ENCODE data around the gene EIF2A.

Gene EIF2A

GRCh38 chr3:150610785-150611184 lies 64.2 kb downstream of the EIF2A start:
- Histone ChIP-seq H3K23ac (ENCODE audit: low read length in 2 of 2) (no peak overlapping the region), H3K14ac (ENCODE audit: low read length in 2 of 2) (no peak overlapping the region), H3K79me1 (replicated peaks; ENCODE audit: low read length, poor library complexity, severe bottlenecking) (peaks cover 2% of the 10 kb centered on the region), H4K91ac (ENCODE audit: low read length) (no peak overlapping the region), H3K4ac (ENCODE audit: low read depth in 1 of 2, low read length in 2 of 2) (no peak overlapping the region), H3K36me3 (ENCODE audit: control insufficient read depth in 1 of 2, insufficient read depth in 2 of 2, low read depth in 1 of 2, low read length in 2 of 2) (peaks cover 9 to 29% of the 10 kb centered on the region in 2 experiments), H2BK5ac (ENCODE audit: low read depth, low read length, poor library complexity, severe bottlenecking) (no peak overlapping the region), H3K9me3 (ENCODE audit: control insufficient read depth, low read length) (no peaks in the 10 kb centered on the region), H2BK120ac (ENCODE audit: low read depth, low read length) (no peak overlapping the region), H3K9ac (ENCODE audit: low read length) (no peak overlapping the region), H4K8ac (ENCODE audit: low read length) (no peak overlapping the region), H2BK12ac (ENCODE audit: low read length in 2 of 2) (no peak overlapping the region), H2AFZ (ENCODE audit: low read depth, low read length) (no peak overlapping the region), H3K27ac (ENCODE audit: low read length, poor library complexity, severe bottlenecking) (no peak overlapping the region), H3K4me1 (ENCODE audit: control insufficient read depth, insufficient read depth, low read depth, low read length) (no peaks in the 10 kb centered on the region), H3K4me2 (ENCODE audit: low read length, poor library complexity, severe bottlenecking) (no peak overlapping the region), H3K18ac (ENCODE audit: low read depth in 1 of 2, low read length in 2 of 2) (no peak overlapping the region), H2AK5ac (ENCODE audit: low read length, severe bottlenecking) (no peak overlapping the region), H3K4me3 (ENCODE audit: insufficient read depth in 1 of 2, low read depth in 1 of 2, low read length in 2 of 2) (no peak overlapping the region), H3K27me3 (ENCODE audit: control insufficient read depth in 1 of 2, insufficient read depth in 1 of 2, low read length in 2 of 2) (no peaks in the 10 kb centered on the region), H2BK15ac (ENCODE audit: low read depth, poor library complexity, severe bottlenecking) (no peak overlapping the region)
- no CpG with 5 or more reads among the region's 1 CpG for WGBS
- DNase-seq, result peak; percentile 55

GRCh38 chr3:150611666-150612065 lies 65.1 kb downstream of the EIF2A start:
- DNase-seq, result no peak
- no peak overlapping the region for H3K4me3 ChIP-seq (ENCODE audit: insufficient read depth in 1 of 2, low read depth in 1 of 2, low read length in 2 of 2)
- no peak overlapping the region for H2BK15ac ChIP-seq (ENCODE audit: low read depth, poor library complexity, severe bottlenecking)
- H2BK5ac ChIP-seq (ENCODE audit: low read depth, low read length, poor library complexity, severe bottlenecking), result no peak overlapping the region
- H2BK12ac ChIP-seq (ENCODE audit: low read length in 2 of 2), result no peak overlapping the region
- H3K9me3 ChIP-seq (ENCODE audit: control insufficient read depth, low read length), result no peaks in the 10 kb centered on the region
- no peak overlapping the region for H3K9ac ChIP-seq (ENCODE audit: low read length)
- no peak overlapping the region for H3K18ac ChIP-seq (ENCODE audit: low read depth in 1 of 2, low read length in 2 of 2)
- H3K4me2 ChIP-seq (ENCODE audit: low read length, poor library complexity, severe bottlenecking), result no peak overlapping the region
- no peak overlapping the region for H4K8ac ChIP-seq (ENCODE audit: low read length)
- H3K27ac ChIP-seq (ENCODE audit: low read length, poor library complexity, severe bottlenecking), result no peak overlapping the region
- H2AFZ ChIP-seq (ENCODE audit: low read depth, low read length), result no peak overlapping the region
- peaks cover 2% of the 10 kb centered on the region for H3K79me1 ChIP-seq (replicated peaks; ENCODE audit: low read length, poor library complexity, severe bottlenecking)
- H3K4ac ChIP-seq (ENCODE audit: low read depth in 1 of 2, low read length in 2 of 2), result no peak overlapping the region
- 96% methylated on average over 34 of the region's 34 CpGs for WGBS
- H3K14ac ChIP-seq (ENCODE audit: low read length in 2 of 2), result no peak overlapping the region
- H3K4me1 ChIP-seq (ENCODE audit: control insufficient read depth, insufficient read depth, low read depth, low read length), result no peaks in the 10 kb centered on the region
- no peak overlapping the region for H3K23ac ChIP-seq (ENCODE audit: low read length in 2 of 2)
- H2AK5ac ChIP-seq (ENCODE audit: low read length, severe bottlenecking), result no peak overlapping the region
- peaks cover 9 to 29% of the 10 kb centered on the region in 2 experiments for H3K36me3 ChIP-seq (ENCODE audit: control insufficient read depth in 1 of 2, insufficient read depth in 2 of 2, low read depth in 1 of 2, low read length in 2 of 2)
- no peaks in the 10 kb centered on the region for H3K27me3 ChIP-seq (ENCODE audit: control insufficient read depth in 1 of 2, insufficient read depth in 1 of 2, low read length in 2 of 2)
- H2BK120ac ChIP-seq (ENCODE audit: low read depth, low read length), result no peak overlapping the region
- H4K91ac ChIP-seq (ENCODE audit: low read length), result no peak overlapping the region

- WGBS, result 100% methylated on average over 1 of the region's 1 CpG
Observed at GRCh38 chr3:150612494-150612893, 65.9 kb downstream of the EIF2A start.

DNA sequence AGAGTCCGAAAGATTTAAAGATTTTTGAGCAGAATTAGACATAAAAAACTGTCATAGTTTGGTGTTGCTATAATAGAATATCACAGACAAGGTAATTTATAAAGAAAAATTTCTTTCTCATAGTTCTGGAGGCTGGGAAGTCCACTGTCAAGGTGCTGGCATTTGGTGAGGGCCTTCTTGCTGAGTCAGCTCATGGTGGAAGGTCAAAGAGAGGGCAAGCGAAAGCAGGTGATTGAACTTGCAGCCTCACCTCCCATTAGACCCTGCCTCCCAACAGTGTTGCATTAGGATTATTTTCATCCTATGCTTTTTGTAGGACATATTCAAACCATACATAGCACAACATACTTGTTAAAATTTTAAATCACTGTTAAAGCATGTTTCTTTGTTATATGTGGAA lies 66.4 kb downstream of the EIF2A start:
- Histone ChIP-seq H3K4ac (ENCODE audit: low read depth in 1 of 2, low read length in 2 of 2) (no peak overlapping the region), H3K27me3 (ENCODE audit: control insufficient read depth in 1 of 2, insufficient read depth in 1 of 2, low read length in 2 of 2) (no peaks in the 10 kb centered on the region), H3K4me3 (ENCODE audit: insufficient read depth in 1 of 2, low read depth in 1 of 2, low read length in 2 of 2) (no peak overlapping the region), H4K8ac (ENCODE audit: low read length) (no peak overlapping the region), H3K23ac (ENCODE audit: low read length in 2 of 2) (no peak overlapping the region), H2BK5ac (ENCODE audit: low read depth, low read length, poor library complexity, severe bottlenecking) (no peak overlapping the region), H3K36me3 (ENCODE audit: control insufficient read depth in 1 of 2, insufficient read depth in 2 of 2, low read depth in 1 of 2, low read length in 2 of 2) (peaks cover 9 to 22% of the 10 kb centered on the region in 2 experiments), H3K9ac (ENCODE audit: low read length) (no peak overlapping the region), H3K4me1 (ENCODE audit: control insufficient read depth, insufficient read depth, low read depth, low read length) (no peaks in the 10 kb centered on the region), H3K14ac (ENCODE audit: low read length in 2 of 2) (no peak overlapping the region), H2AK5ac (ENCODE audit: low read length, severe bottlenecking) (no peak overlapping the region), H3K18ac (ENCODE audit: low read depth in 1 of 2, low read length in 2 of 2) (no peak overlapping the region), H3K79me1 (replicated peaks; ENCODE audit: low read length, poor library complexity, severe bottlenecking) (peaks cover 5% of the 10 kb centered on the region), H4K91ac (ENCODE audit: low read length) (no peak overlapping the region), H3K9me3 (ENCODE audit: control insufficient read depth, low read length) (no peaks in the 10 kb centered on the region), H3K4me2 (ENCODE audit: low read length, poor library complexity, severe bottlenecking) (no peak overlapping the region), H2AFZ (ENCODE audit: low read depth, low read length) (no peak overlapping the region), H2BK12ac (ENCODE audit: low read length in 2 of 2) (no peak overlapping the region), H2BK120ac (ENCODE audit: low read depth, low read length) (no peak overlapping the region), H3K27ac (ENCODE audit: low read length, poor library complexity, severe bottlenecking) (no peak overlapping the region), H2BK15ac (ENCODE audit: low read depth, poor library complexity, severe bottlenecking) (no peak overlapping the region)
- no peak for DNase-seq
- WGBS, result 60% methylated on average over 1 of the region's 2 CpGs

More at GRCh38 chr3:150612494-150612893, 65.9 kb downstream of the EIF2A start:
- no peak overlapping the region for H2AK5ac ChIP-seq (ENCODE audit: low read length, severe bottlenecking)
- H3K27ac ChIP-seq (ENCODE audit: low read length, poor library complexity, severe bottlenecking), result no peak overlapping the region
- no peak overlapping the region for H2BK120ac ChIP-seq (ENCODE audit: low read depth, low read length)
- no peak overlapping the region for H2BK15ac ChIP-seq (ENCODE audit: low read depth, poor library complexity, severe bottlenecking)
- H3K18ac ChIP-seq (ENCODE audit: low read depth in 1 of 2, low read length in 2 of 2), result no peak overlapping the region
- no peak overlapping the region for H2BK5ac ChIP-seq (ENCODE audit: low read depth, low read length, poor library complexity, severe bottlenecking)
- H2AFZ ChIP-seq (ENCODE audit: low read depth, low read length), result no peak overlapping the region
- no peak overlapping the region for H4K8ac ChIP-seq (ENCODE audit: low read length)
- no peaks in the 10 kb centered on the region for H3K4me1 ChIP-seq (ENCODE audit: control insufficient read depth, insufficient read depth, low read depth, low read length)
- H4K91ac ChIP-seq (ENCODE audit: low read length), result no peak overlapping the region
- no peak overlapping the region for H3K4me3 ChIP-seq (ENCODE audit: insufficient read depth in 1 of 2, low read depth in 1 of 2, low read length in 2 of 2)
- H2BK12ac ChIP-seq (ENCODE audit: low read length in 2 of 2), result no peak overlapping the region
- H3K79me1 ChIP-seq (replicated peaks; ENCODE audit: low read length, poor library complexity, severe bottlenecking), result peaks cover 5% of the 10 kb centered on the region
- no peaks in the 10 kb centered on the region for H3K27me3 ChIP-seq (ENCODE audit: control insufficient read depth in 1 of 2, insufficient read depth in 1 of 2, low read length in 2 of 2)
- H3K4ac ChIP-seq (ENCODE audit: low read depth in 1 of 2, low read length in 2 of 2), result no peak overlapping the region
- no peak overlapping the region for H3K14ac ChIP-seq (ENCODE audit: low read length in 2 of 2)
- no peak for DNase-seq
- no peak overlapping the region for H3K4me2 ChIP-seq (ENCODE audit: low read length, poor library complexity, severe bottlenecking)
- H3K23ac ChIP-seq (ENCODE audit: low read length in 2 of 2), result no peak overlapping the region
- no peaks in the 10 kb centered on the region for H3K9me3 ChIP-seq (ENCODE audit: control insufficient read depth, low read length)
- peaks cover 9 to 27% of the 10 kb centered on the region in 2 experiments for H3K36me3 ChIP-seq (ENCODE audit: control insufficient read depth in 1 of 2, insufficient read depth in 2 of 2, low read depth in 1 of 2, low read length in 2 of 2)
- no peak overlapping the region for H3K9ac ChIP-seq (ENCODE audit: low read length)
